A673 (cell line): ENCODE results near the gene PARD3. TPM values are rescaled to one million over a fixed set of nuclear protein-coding genes. Genes with fewer than 3 reads are reported as not detected.

Source experiments
- BruUV-seq: library from RNA; stranded (reverse); fragments of 400-500 nt; replicated peaks from 2 replicates; lab custom pipeline; 2021; lab: Mats Ljungman, UMichigan
- CTCF ChIA-PET: fragments of 300-600 bp; sonication (Branson Sonifier 250); formaldehyde crosslinking; loops from one replicate; lab custom pipeline; 2022; ENCODE audit warnings: antibody characterized with exemption; lab: Charles Lee
- POLR2A ChIA-PET: fragments of 300-600 bp; sonication (Branson Sonifier 250); formaldehyde crosslinking; loops from one replicate; lab custom pipeline; 2022; ENCODE audit warnings: antibody characterized with exemption; ENCODE audit not compliant: low non-redundant PET; lab: Charles Lee
- DNase-seq: peaks from one replicate; pipeline ENCODE4 v3.0.0-alpha.2; 2015; ENCODE audit warnings: low spot score
- H3K27ac ChIP-seq: fragments of 200-600 bp; sonication (generic); 2 replicates; pipeline ENCODE4 v1.5.1; 2016; ENCODE audit warnings: mixed run types, low read depth, mild to moderate bottlenecking, mixed read lengths, antibody characterized with exemption, low read length; ENCODE audit not compliant: poor library complexity, severe bottlenecking
- H3K27me3 ChIP-seq: fragments of 200-600 bp; sonication (generic); replicated peaks from 2 replicates; pipeline ENCODE4 v1.6.1; 2017; ENCODE audit warnings: mixed run types, low read depth, mild to moderate bottlenecking, mixed read lengths, antibody characterized with exemption, low read length; ENCODE audit not compliant: insufficient read depth, poor library complexity
- H3K36me3 ChIP-seq: fragments of 200-600 bp; sonication (generic); 2 replicates; pipeline ENCODE4 v1.6.1; 2016; ENCODE audit warnings: mixed run types, mild to moderate bottlenecking, mixed read lengths, antibody characterized with exemption, low read length; ENCODE audit not compliant: insufficient read depth, poor library complexity, severe bottlenecking
- H3K4me1 ChIP-seq: fragments of 200-600 bp; sonication (generic); 2 replicates; pipeline ENCODE4 v1.6.1; 2017; ENCODE audit warnings: mixed run types, mild to moderate bottlenecking, mixed read lengths, antibody characterized with exemption, low read length; ENCODE audit not compliant: insufficient read depth, poor library complexity, severe bottlenecking
- H3K4me3 ChIP-seq: fragments of 200-600 bp; sonication (generic); 2 replicates; pipeline ENCODE4 v1.5.1; 2016; ENCODE audit warnings: low read depth, mixed run types, mild to moderate bottlenecking, mixed read lengths, low read length; ENCODE audit not compliant: poor library complexity, severe bottlenecking
- H3K9me3 ChIP-seq: fragments of 200-600 bp; sonication (generic); 2 replicates; pipeline ENCODE4 v1.6.1; 2016; ENCODE audit warnings: mixed run types, low read depth, mild to moderate bottlenecking, mixed read lengths, antibody characterized with exemption, low read length; ENCODE audit not compliant: poor library complexity, severe bottlenecking
- EZH2 ChIP-seq: fragments of 200-600 bp; sonication (generic); IDR thresholded peaks from 2 replicates; pipeline ENCODE4 v1.6.1; 2017; ENCODE audit warnings: borderline replicate concordance, low read depth, mild to moderate bottlenecking, mixed read lengths, antibody characterized with exemption, low read length; ENCODE audit not compliant: poor library complexity, severe bottlenecking
- intact Hi-C: fragments of 100-400 bp; cut with micrococcal nuclease; formaldehyde crosslinking; loops from one replicate; pipeline ENCODE4 v1.10.0; 2022; ENCODE audit not compliant: unreplicated experiment
- total RNA-seq: library from RNA; stranded (reverse); gene quantifications from 2 replicates; pipeline ENCODE4 v1.2.3, GENCODE V29; 2021
- TF ChIP-seq, protein P1 (sequence below): fragments of 300-800, 200-600 bp; sonication (generic); conservative IDR thresholded peaks from 2 replicates; pipeline ENCODE4 v1.5.1; 2017; ENCODE audit warnings: low read depth, mild to moderate bottlenecking, antibody characterized with exemption, low read length, moderate library complexity, mixed read lengths

Gene PARD3
- total RNA-seq, 1 experiment from 2014 or later = 28.0 TPM

DNA sequence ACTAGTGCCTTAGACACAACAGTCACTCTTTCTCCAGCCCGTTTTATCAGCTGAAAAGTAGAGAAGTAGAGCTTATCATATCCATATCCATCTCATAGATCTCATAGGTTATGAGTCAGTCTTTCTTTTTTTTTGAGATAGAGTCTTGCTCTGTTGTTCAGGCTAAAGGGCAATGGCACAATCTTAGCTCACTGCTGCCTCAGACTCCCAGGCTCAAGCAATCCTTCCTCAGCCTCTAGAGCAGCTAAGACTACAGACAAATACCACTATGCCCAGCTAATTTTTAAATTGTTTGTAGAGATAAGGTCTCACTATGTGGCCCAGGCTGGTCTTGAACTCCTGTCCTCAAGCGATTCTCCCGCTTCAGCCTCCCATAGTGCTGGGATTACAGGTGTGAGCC is 2.5 kb upstream of the PARD3 start:
- ChIA-PET CTCF (no interaction called here), POLR2A (no interaction called here)
- BruUV-seq = no TSS peak
- H3K4me1 ChIP-seq = peaks cover 10% of the 10 kb centered on the region
- DNase-seq = no peak
- H3K27me3 ChIP-seq = no peaks in the 10 kb centered on the region
- H3K4me3 ChIP-seq = no peak overlapping the region
- H3K27ac ChIP-seq = no peak overlapping the region
- intact Hi-C loops = no loop called here
- no peaks in the 10 kb centered on the region for H3K36me3 ChIP-seq
- TF ChIP-seq EZH2 = no peak
- TF ChIP-seq, protein P1, sequence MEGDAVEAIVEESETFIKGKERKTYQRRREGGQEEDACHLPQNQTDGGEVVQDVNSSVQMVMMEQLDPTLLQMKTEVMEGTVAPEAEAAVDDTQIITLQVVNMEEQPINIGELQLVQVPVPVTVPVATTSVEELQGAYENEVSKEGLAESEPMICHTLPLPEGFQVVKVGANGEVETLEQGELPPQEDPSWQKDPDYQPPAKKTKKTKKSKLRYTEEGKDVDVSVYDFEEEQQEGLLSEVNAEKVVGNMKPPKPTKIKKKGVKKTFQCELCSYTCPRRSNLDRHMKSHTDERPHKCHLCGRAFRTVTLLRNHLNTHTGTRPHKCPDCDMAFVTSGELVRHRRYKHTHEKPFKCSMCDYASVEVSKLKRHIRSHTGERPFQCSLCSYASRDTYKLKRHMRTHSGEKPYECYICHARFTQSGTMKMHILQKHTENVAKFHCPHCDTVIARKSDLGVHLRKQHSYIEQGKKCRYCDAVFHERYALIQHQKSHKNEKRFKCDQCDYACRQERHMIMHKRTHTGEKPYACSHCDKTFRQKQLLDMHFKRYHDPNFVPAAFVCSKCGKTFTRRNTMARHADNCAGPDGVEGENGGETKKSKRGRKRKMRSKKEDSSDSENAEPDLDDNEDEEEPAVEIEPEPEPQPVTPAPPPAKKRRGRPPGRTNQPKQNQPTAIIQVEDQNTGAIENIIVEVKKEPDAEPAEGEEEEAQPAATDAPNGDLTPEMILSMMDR = no peak
- H3K9me3 ChIP-seq = no peaks in the 10 kb centered on the region

DNA sequence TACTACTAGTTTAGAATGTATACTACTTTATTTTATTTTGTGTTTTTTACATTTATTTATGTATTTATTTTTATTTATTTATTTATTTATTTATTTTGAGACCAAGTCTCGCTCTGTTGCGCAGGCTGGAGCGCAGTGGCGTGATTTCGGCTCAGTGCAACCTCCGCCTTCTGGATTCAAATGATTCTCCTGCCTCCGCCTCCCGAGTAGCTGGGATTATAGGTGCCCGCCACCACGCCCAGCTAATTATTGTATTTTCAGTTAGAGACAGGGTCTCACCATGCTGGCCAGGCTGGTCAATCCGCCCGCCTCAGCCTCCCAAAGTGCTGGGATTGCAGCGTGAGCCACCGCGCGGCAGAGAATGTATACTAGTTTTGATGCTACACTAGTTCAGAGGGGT is 2.0 kb upstream of the PARD3 start:
- POLR2A ChIA-PET = no interaction called here
- intact Hi-C loops = no loop called here
- Histone ChIP-seq H3K9me3 (no peaks in the 10 kb centered on the region), H3K36me3 (no peaks in the 10 kb centered on the region), H3K4me1 (peaks cover 13% of the 10 kb centered on the region), H3K27ac (no peak overlapping the region), H3K27me3 (no peaks in the 10 kb centered on the region), H3K4me3 (no peak overlapping the region)
- CTCF ChIA-PET = no interaction called here
- BruUV-seq = no TSS peak
- TF ChIP-seq, protein P1 = no peak
- TF ChIP-seq EZH2 = no peak
- no peak for DNase-seq

DNA sequence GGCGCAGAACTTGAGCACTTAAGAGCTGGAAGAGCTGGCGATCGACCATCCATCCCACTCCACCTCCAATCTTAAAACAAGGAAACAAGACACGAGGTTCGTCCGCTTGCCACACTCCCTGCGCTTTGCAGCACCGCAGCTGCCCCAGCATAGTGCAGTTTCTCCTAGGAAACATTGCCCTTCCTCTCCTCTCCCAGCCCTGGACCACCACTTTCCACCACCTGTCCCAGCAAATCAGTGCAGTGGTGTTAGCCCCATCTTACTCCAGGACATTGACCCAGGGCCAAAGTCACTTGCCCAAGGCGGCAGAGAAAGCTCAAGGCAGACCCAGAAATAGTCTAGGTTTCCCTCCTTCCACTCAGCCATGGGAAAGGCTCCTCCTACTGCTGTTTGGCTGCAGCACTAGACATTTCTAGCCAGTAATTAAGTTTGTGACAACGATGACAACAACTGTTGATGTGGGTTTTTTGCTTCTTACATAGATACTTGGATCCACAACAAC is 1.5 kb upstream of the PARD3 start:
- no TSS peak for BruUV-seq
- TF ChIP-seq EZH2 = no peak
- TF ChIP-seq, protein P1 = 0 out of 2 replicates have a peak, but pooled peaks have one; percentile 8
- POLR2A ChIA-PET = no interaction called here
- H3K4me3 ChIP-seq = peak overlapping the region; percentile 78
- peaks cover 14% of the 10 kb centered on the region for H3K4me1 ChIP-seq
- no peaks in the 10 kb centered on the region for H3K36me3 ChIP-seq
- CTCF ChIA-PET = no interaction called here
- intact Hi-C loops = no loop called here
- no peaks in the 10 kb centered on the region for H3K27me3 ChIP-seq
- H3K27ac ChIP-seq = no peak overlapping the region
- H3K9me3 ChIP-seq = no peaks in the 10 kb centered on the region
- DNase-seq = peak; percentile 45
